ENCODE measurements around the gene TC2N.
A peak's percentile ranks its signal among the peaks of the same experiment; 100 is the strongest.

TC2N gene

GRCh38 chr14:91780452-91780851 is 86.9 kb downstream of the TC2N start:
- H3K4me1 ChIP-seq (ENCODE audit: insufficient read depth, low read length, severe bottlenecking) = no peaks in the 10 kb centered on the region
- no peaks in the 10 kb centered on the region for H3K27me3 ChIP-seq (ENCODE audit: insufficient read depth, low read length)
- H3K9ac ChIP-seq (ENCODE audit: low read length) = no peak overlapping the region
- H3K4me3 ChIP-seq (ENCODE audit: low read depth, low read length, poor library complexity, severe bottlenecking) = no peak overlapping the region
- H3K79me2 ChIP-seq (ENCODE audit: insufficient read depth, low read length) = no peaks in the 10 kb centered on the region
- H2AFZ ChIP-seq (ENCODE audit: low read length) = no peak overlapping the region
- no peaks in the 10 kb centered on the region for H4K20me1 ChIP-seq (ENCODE audit: insufficient read depth, low read length)
- H3K9me2 ChIP-seq (ENCODE audit: low read depth, low read length) = no peaks in the 10 kb centered on the region
- no peak for TF ChIP-seq EZH2 (IDR thresholded peaks at IDR 0.05; ENCODE audit: borderline replicate concordance, low read length)
- no peak for TF ChIP-seq CTCF (IDR thresholded peaks at IDR 0.05; ENCODE audit: low read length)
- no peak overlapping the region for H3K27ac ChIP-seq (ENCODE audit: low read depth, low read length, poor library complexity, severe bottlenecking)
- no peak overlapping the region for H3K4me2 ChIP-seq (ENCODE audit: low read length)
- no peaks in the 10 kb centered on the region for H3F3A ChIP-seq (ENCODE audit: insufficient read depth, low read length)
- H3K9me3 ChIP-seq (ENCODE audit: low read length) = no peaks in the 10 kb centered on the region
- H3K36me3 ChIP-seq (ENCODE audit: insufficient read depth, low read length) = peaks cover 30% of the 10 kb centered on the region

GRCh38 chr14:91778217-91778616 is 89.1 kb downstream of the TC2N start:
- Histone ChIP-seq H2AFZ (ENCODE audit: low read length) (no peak overlapping the region), H3K9me3 (ENCODE audit: low read length) (no peaks in the 10 kb centered on the region), H3K9ac (ENCODE audit: low read length) (no peak overlapping the region), H3F3A (ENCODE audit: insufficient read depth, low read length) (no peaks in the 10 kb centered on the region), H3K4me3 (ENCODE audit: low read depth, low read length, poor library complexity, severe bottlenecking) (no peak overlapping the region), H3K36me3 (ENCODE audit: insufficient read depth, low read length) (peaks cover 20% of the 10 kb centered on the region), H3K9me2 (ENCODE audit: low read depth, low read length) (no peaks in the 10 kb centered on the region), H3K79me2 (ENCODE audit: insufficient read depth, low read length) (no peaks in the 10 kb centered on the region), H4K20me1 (ENCODE audit: insufficient read depth, low read length) (no peaks in the 10 kb centered on the region), H3K4me1 (ENCODE audit: insufficient read depth, low read length, severe bottlenecking) (peaks cover 16% of the 10 kb centered on the region), H3K27me3 (ENCODE audit: insufficient read depth, low read length) (no peaks in the 10 kb centered on the region), H3K4me2 (ENCODE audit: low read length) (no peak overlapping the region), H3K27ac (ENCODE audit: low read depth, low read length, poor library complexity, severe bottlenecking) (no peak overlapping the region)
- TF ChIP-seq CTCF (IDR thresholded peaks at IDR 0.05; ENCODE audit: low read length) = no peak
- no peak for TF ChIP-seq EZH2 (IDR thresholded peaks at IDR 0.05; ENCODE audit: borderline replicate concordance, low read length)

- no peaks in the 10 kb centered on the region for H4K20me1 ChIP-seq (ENCODE audit: insufficient read depth, low read length)
- H3K4me1 ChIP-seq (ENCODE audit: insufficient read depth, low read length, severe bottlenecking) = peaks cover 16% of the 10 kb centered on the region
- no peaks in the 10 kb centered on the region for H3K9me2 ChIP-seq (ENCODE audit: low read depth, low read length)
- H3K4me3 ChIP-seq (ENCODE audit: low read depth, low read length, poor library complexity, severe bottlenecking) = no peak overlapping the region
- no peaks in the 10 kb centered on the region for H3K9me3 ChIP-seq (ENCODE audit: low read length)
- H3K27me3 ChIP-seq (ENCODE audit: insufficient read depth, low read length) = no peaks in the 10 kb centered on the region
- no peaks in the 10 kb centered on the region for H3F3A ChIP-seq (ENCODE audit: insufficient read depth, low read length)
- H3K27ac ChIP-seq (ENCODE audit: low read depth, low read length, poor library complexity, severe bottlenecking) = peak overlapping the region; percentile 37
- TF ChIP-seq EZH2 (IDR thresholded peaks at IDR 0.05; ENCODE audit: borderline replicate concordance, low read length) = no peak
- TF ChIP-seq CTCF (IDR thresholded peaks at IDR 0.05; ENCODE audit: low read length) = no peak
- no peak overlapping the region for H3K9ac ChIP-seq (ENCODE audit: low read length)
- no peak overlapping the region for H2AFZ ChIP-seq (ENCODE audit: low read length)
- H3K79me2 ChIP-seq (ENCODE audit: insufficient read depth, low read length) = no peaks in the 10 kb centered on the region
- no peaks in the 10 kb centered on the region for H3K36me3 ChIP-seq (ENCODE audit: insufficient read depth, low read length)
- no peak overlapping the region for H3K4me2 ChIP-seq (ENCODE audit: low read length)
Measured at GRCh38 chr14:91774140-91775096, 92.9 kb downstream of the TC2N start.
